ENCODE data around the gene POMT2.
"Not testable (repeated sequence)": the region's sequence is repeated elsewhere in the genome, so short reads cannot be mapped to it uniquely, and the experiment has no call there.

POMT2 gene

GRCh38 chr14:77324816-77325745 lies 4.4 kb upstream of the POMT2 start:
- DNase-seq: no peak

DNA sequence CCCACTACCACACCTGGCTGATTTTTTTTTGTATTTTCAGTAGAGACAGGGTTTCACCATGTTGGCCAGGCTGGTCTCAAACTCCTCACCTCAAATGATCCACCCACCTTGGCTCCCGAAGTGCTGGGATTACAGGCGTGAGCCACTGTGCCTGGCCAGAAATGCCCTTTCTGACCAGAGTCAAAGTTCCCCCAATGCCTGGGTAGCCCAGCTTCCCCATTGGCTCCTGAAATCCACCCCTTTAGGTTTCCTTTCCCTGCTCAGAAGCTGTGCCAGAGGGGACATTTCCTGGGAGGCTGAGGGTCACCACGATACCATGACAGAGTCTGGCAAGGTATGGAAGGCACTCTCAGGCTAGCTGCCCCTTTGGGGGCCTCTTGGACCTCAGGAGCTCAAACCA lies 3.6 kb upstream of the POMT2 start:
- no peak for DNase-seq

GRCh38 chr14:77323571-77323970 lies 2.9 kb upstream of the POMT2 start:
- DNase-seq: no peak

DNA sequence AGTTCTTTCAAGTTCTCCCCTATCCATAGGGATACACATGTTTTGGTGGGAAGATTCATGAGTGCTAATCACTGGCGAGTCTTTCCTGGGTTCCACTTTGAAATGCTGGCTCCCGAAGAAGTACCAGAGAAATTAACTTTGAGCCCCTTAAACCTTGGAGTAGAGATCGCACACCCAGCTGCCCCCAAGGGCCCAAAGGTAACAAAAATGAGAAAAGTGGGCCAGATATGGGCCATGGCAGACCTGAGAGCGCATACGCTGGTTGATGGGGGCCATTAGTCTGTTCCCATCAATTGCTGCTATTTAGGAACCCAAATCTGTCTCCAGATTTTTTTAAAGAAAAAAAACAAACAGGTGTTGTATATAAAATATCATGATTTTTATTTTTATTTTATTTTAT lies 2.3 kb upstream of the POMT2 start:
- no peak for DNase-seq

DNA sequence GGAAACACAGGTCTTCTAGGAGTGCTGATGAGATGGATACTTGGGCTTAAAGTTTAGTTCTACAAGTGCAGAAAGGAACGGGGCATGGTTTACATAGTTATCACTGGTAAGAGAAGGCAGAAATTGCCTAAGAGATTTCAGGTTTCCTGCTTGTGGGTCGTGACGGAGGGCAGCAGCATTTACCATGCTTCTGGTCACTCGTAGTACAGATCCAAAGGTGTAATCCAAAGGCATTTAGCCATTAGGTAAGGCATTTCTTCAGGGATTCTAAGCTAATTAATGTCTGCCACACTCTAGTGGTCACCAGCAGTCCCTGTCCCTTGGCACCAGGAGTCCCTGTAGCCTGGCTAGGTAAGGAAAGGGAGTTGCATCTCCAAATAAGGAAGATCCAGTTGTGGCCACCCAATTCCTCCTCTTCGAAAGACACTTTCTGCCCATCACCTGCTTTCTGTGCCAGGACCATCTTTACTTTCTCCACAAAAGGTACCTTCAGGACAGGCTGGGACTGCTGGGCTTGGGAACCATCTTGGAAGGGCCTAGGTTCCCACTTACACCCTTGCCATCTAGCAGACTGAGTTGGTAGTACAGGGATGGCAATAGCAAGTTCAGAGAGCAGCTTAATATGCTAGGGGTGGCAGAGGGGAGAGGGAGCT lies 1.7 kb upstream of the POMT2 start:
- no peak for DNase-seq

GRCh38 chr14:77319422-77319821 lies 1.3 kb downstream of the POMT2 start:
- DNase-seq: peak in 7 of 56 donors; percentile 7 to 47 (median 26)

GRCh38 chr14:77318756-77319155 lies 1.9 kb downstream of the POMT2 start:
- not testable (repeated sequence) for DNase-seq

GRCh38 chr14:77318006-77318553 lies 2.6 kb downstream of the POMT2 start:
- DNase-seq: peak in 20 of 56 donors; percentile 10 to 72 (median 28)

- DNase-seq: peak in 2 of 56 donors; percentile 16 to 20
Observed at GRCh38 chr14:77316872-77317301, 3.8 kb downstream of the POMT2 start.

- no peak for DNase-seq
Observed at GRCh38 chr14:77316195-77316505, 4.5 kb downstream of the POMT2 start.

DNA sequence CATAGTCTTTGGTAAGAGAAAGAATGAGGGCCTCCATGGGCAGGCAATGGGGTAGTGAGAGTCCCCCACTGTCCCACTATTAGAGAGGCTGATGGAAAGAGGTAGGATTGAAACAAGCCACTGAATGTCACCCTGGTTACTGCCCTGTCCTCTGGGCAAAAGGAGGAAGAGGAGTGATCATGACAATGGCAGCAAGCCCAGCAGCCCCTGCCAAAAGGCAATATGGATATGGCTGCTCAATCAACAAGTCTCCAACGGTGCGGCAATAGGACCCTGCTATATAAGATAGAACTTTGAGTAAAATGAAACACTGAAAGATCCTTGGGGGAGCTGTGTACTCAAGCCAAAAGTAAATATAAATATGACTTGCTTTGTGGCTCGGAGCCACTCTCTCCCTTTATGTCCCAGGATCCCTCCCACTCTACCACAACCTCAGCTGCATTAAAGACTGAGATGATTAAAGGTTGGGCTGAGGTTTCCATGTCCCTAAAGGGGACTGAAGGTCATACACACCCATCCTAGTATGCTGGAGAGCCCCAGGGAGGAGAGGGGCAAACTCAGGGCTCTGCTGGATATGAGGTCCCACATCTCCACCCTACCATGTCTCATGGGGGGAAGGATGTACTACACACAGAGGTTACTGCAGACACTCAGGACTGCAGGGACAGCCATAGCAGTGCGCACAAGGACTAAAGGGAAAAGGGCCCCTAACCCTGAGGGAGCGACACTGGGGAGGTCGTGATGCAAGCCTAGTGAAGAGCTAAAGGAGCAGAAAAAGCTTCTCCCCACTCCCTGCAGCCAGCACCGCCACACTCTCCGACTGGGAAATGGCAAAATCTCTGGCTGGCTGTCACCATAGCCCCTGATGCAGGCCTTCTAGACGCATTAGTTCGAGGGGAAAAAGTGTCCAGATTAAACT lies 5.9 kb downstream of the POMT2 start:
- DNase-seq: peak in 11 of 56 donors; percentile 18 to 57 (median 48)

GRCh38 chr14:77314043-77314442 lies 6.6 kb downstream of the POMT2 start:
- peak in 28 of 56 donors; percentile 12 to 80 (median 40) for DNase-seq

- DNase-seq: no peak
Observed at GRCh38 chr14:77313371-77313770, 7.3 kb downstream of the POMT2 start.

GRCh38 chr14:77311217-77311616 lies 9.5 kb downstream of the POMT2 start:
- no peak for DNase-seq

- peak in 1 of 56 donors; percentile 63 for DNase-seq
Observed at GRCh38 chr14:77310026-77310425, 10.7 kb downstream of the POMT2 start.

GRCh38 chr14:77309131-77309530 lies 11.6 kb downstream of the POMT2 start:
- peak in 1 of 56 donors; percentile 5 for DNase-seq

GRCh38 chr14:77306851-77307496 lies 13.7 kb downstream of the POMT2 start:
- DNase-seq: peak in 51 of 56 donors; percentile 16 to 85 (median 63)

GRCh38 chr14:77306416-77306815 lies 14.3 kb downstream of the POMT2 start:
- DNase-seq: peak in 45 of 56 donors; percentile 15 to 84 (median 60)

GRCh38 chr14:77305696-77306095 lies 15.0 kb downstream of the POMT2 start:
- peak in 43 of 56 donors; percentile 15 to 70 (median 48) for DNase-seq

DNA sequence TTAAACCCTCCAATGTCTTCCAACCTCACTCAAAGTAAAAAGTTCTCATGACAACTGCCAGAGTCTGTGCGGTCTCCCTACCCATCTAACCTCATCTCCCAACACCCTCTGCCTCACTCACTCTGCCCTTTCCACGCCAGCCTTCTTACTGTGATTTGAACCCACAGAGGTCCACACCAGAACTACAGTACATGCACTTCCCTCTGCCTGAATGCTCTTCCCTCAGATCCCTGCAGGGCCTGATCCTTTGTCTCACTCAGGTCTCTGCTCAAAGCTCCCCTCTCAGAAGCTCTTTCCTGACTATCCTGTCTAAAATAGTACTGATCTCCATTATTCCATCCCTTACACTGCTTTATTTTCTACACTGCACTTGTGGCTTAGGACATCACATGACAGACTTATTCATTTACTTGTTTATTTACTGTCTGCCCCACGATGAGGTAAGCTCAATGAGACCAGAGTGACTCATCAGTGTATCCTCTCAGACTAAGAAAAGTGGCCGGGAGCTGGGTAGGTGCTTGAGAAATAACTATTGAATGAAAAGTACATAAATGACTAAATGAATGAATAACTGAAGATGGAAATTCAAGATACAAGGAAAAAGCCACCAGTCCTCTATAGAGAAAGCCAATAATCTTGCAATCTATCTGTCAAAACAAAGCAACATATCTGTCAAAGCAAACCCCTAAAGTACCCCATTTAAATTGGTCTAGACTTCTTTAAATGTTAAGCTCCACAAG lies 17.1 kb downstream of the POMT2 start:
- DNase-seq: peak in 6 of 56 donors; percentile 8 to 66 (median 22)
